A549 (cell line): ENCODE measurements around the gene TEKT3. TPM values are rescaled to one million over a fixed set of nuclear protein-coding genes. Genes with fewer than 3 reads are reported as not detected.

Experiments used
- ATAC-seq, 2 experiments: fragments of 200-7000 bp in 1 of 2; fragments of >200 bp in 1 of 2; cut with Nextera tagmentation in 1 of 2; cut with Tn5 transposase in 1 of 2; 3 replicates each; pipeline versions ENCODE4 v1.8.0 to v1.9.1; 2018 to 2020; ENCODE audit warnings: mild to moderate bottlenecking in 1 of 2, moderate library complexity in 1 of 2
- CTCF ChIA-PET: fragments of 300-600 bp; sonication (Branson Sonifier 250); formaldehyde crosslinking; extraction: SDS; loops from one replicate; lab custom pipeline; 2021; ENCODE audit warnings: antibody characterized with exemption, inconsistent platforms; lab: Yijun Ruan, JAX
- POLR2A ChIA-PET: fragments of 350-600 bp; formaldehyde crosslinking; extraction: SDS; loops from one replicate; lab custom pipeline; 2021; ENCODE audit warnings: antibody characterized with exemption, inconsistent platforms; lab: Yijun Ruan, JAX
- DNase-seq, 2 experiments: peaks; one replicate each; pipeline versions ENCODE4 v3.0.0 to v3.0.0-alpha.2; 2011 to 2016; ENCODE audit warnings: low read depth in 1 of 2, low spot score in 1 of 2
- FAIRE-seq: peaks from 2 replicates; lab custom pipeline; 2011; peaks lifted over from hg19 to GRCh38; lab: Jason Lieb, UNC
- H3K27ac ChIP-seq, 2 experiments: fragments of >200 bp; sonication (Bioruptor Twin); formaldehyde crosslinking; 3 replicates each; pipeline ENCODE4 v1.5.1; 2016 to 2017
- H3K4me1 ChIP-seq: fragments of >200 bp; sonication (Bioruptor Twin); formaldehyde crosslinking; 3 replicates; pipeline ENCODE4 v1.6.1; 2016
- H3K4me2 ChIP-seq: fragments of >200 bp; sonication (Bioruptor Twin); formaldehyde crosslinking; 3 replicates; pipeline ENCODE4 v1.6.1; 2016
- H3K4me3 ChIP-seq: fragments of >200 bp; sonication (Bioruptor Twin); formaldehyde crosslinking; 3 replicates; pipeline ENCODE4 v1.5.1; 2016
- H3K9me3 ChIP-seq: fragments of >200 bp; sonication (Bioruptor Twin); formaldehyde crosslinking; 3 replicates; pipeline ENCODE4 v1.6.1; 2016
- BHLHE40 ChIP-seq: IDR thresholded peaks from 2 replicates; pipeline ENCODE4 v1.6.1; 2012; ENCODE audit warnings: low read depth, low read length, inconsistent platforms
- CEBPB ChIP-seq, 2 experiments: fragments of >200 bp in 1 of 2; sonication (Bioruptor Twin) in 1 of 2; formaldehyde crosslinking in 1 of 2; IDR thresholded peaks; 2 replicates each; pipeline ENCODE4 v1.6.1; 2012 to 2016
- CHD2 ChIP-seq: fragments of 150-350 bp; IDR thresholded peaks from 2 replicates; pipeline ENCODE4 v1.6.1; 2014; ENCODE audit warnings: low read length; ENCODE audit not compliant: partially characterized antibody
- CHD4 ChIP-seq: fragments of 200-600 bp; sonication (generic); IDR thresholded peaks from 2 replicates; pipeline ENCODE4 v1.6.1; 2016; ENCODE audit warnings: antibody characterized with exemption, mild to moderate bottlenecking, borderline replicate concordance
- CTCF ChIP-seq: fragments of >200 bp; sonication (Bioruptor Twin); formaldehyde crosslinking; IDR thresholded peaks from 3 replicates; pipeline ENCODE4 v1.5.1; 2016
- E2F6 ChIP-seq: IDR thresholded peaks from 2 replicates; pipeline ENCODE4 v1.6.1; 2012; ENCODE audit warnings: low read depth, borderline replicate concordance
- EHMT2 ChIP-seq: fragments of 200-600 bp; sonication (generic); IDR thresholded peaks from 2 replicates; pipeline ENCODE4 v1.6.1; 2016; ENCODE audit warnings: antibody characterized with exemption, low read depth, mild to moderate bottlenecking, moderate library complexity
- ESRRA ChIP-seq: fragments of 150-350 bp; IDR thresholded peaks from 2 replicates; pipeline ENCODE4 v1.6.1; 2014; ENCODE audit warnings: mild to moderate bottlenecking, low read length, borderline replicate concordance
- FOSB ChIP-seq: fragments of 250-450 bp; sonication (Bioruptor Pico); IDR thresholded peaks from 2 replicates; pipeline ENCODE4 v1.5.0; 2020; ENCODE audit warnings: mild to moderate bottlenecking, moderate library complexity
- FOXS1 ChIP-seq: fragments of 250-450 bp; sonication (Bioruptor Pico); IDR thresholded peaks from 2 replicates; pipeline ENCODE4 v1.5.0; 2020; ENCODE audit warnings: mild to moderate bottlenecking, moderate library complexity
- HEYL ChIP-seq: fragments of 250-450 bp; sonication (Bioruptor Pico); IDR thresholded peaks from 2 replicates; pipeline ENCODE4 v1.8.0; 2021; ENCODE audit warnings: mild to moderate bottlenecking, moderate library complexity
- HOXB5 ChIP-seq: fragments of 250-450 bp; sonication (Bioruptor Pico); IDR thresholded peaks from 2 replicates; pipeline ENCODE4 v1.5.0; 2020; ENCODE audit warnings: mild to moderate bottlenecking, moderate library complexity
- KDM1A ChIP-seq: fragments of 200-600 bp; sonication (generic); IDR thresholded peaks from 2 replicates; pipeline ENCODE4 v1.6.1; 2016; ENCODE audit warnings: low read depth, mild to moderate bottlenecking
- KDM5A ChIP-seq: fragments of 200-600 bp; sonication (generic); IDR thresholded peaks from 2 replicates; pipeline ENCODE4 v1.6.1; 2016; ENCODE audit warnings: antibody characterized with exemption, mild to moderate bottlenecking
- MAZ ChIP-seq: fragments of 150-350 bp; IDR thresholded peaks from 2 replicates; pipeline ENCODE4 v1.6.1; 2014; ENCODE audit warnings: antibody characterized with exemption, low read depth, low read length, borderline replicate concordance
- MYC ChIP-seq: IDR thresholded peaks from 2 replicates; pipeline ENCODE4 v1.6.1; 2012; ENCODE audit warnings: mild to moderate bottlenecking, inconsistent platforms, low read length, improper control_type of control experiment, borderline replicate concordance
- NPAS2 ChIP-seq: fragments of 250-450 bp; sonication (Bioruptor Pico); IDR thresholded peaks from 2 replicates; pipeline ENCODE4 v1.8.0; 2022; ENCODE audit warnings: mild to moderate bottlenecking, moderate library complexity, borderline replicate concordance
- NR3C1 ChIP-seq: fragments of >200 bp; sonication (Bioruptor Twin); formaldehyde crosslinking; IDR thresholded peaks from 3 replicates; pipeline ENCODE4 v1.6.1; 2017
- PHF8 ChIP-seq: fragments of 200-600 bp; sonication (generic); IDR thresholded peaks from 2 replicates; pipeline ENCODE4 v1.6.1; 2016; ENCODE audit warnings: low read depth, mild to moderate bottlenecking, antibody characterized with exemption, moderate library complexity, borderline replicate concordance
- RARB ChIP-seq: fragments of 250-450 bp; sonication (Bioruptor Pico); IDR thresholded peaks from 2 replicates; pipeline ENCODE4 v1.8.0; 2021; ENCODE audit warnings: mild to moderate bottlenecking, moderate library complexity
- SREBF2 ChIP-seq: fragments of 450-650 bp; IDR thresholded peaks from 2 replicates; pipeline ENCODE4 v1.6.1; 2014; ENCODE audit warnings: mild to moderate bottlenecking, moderate library complexity
- TFCP2L1 ChIP-seq: fragments of 250-450 bp; sonication (Bioruptor Pico); IDR thresholded peaks from 2 replicates; pipeline ENCODE4 v1.5.0; 2021; ENCODE audit warnings: mild to moderate bottlenecking
- TP53 ChIP-seq: fragments of 250-450 bp; sonication (Bioruptor Pico); IDR thresholded peaks from 2 replicates; pipeline ENCODE4 v1.5.0; 2021; ENCODE audit warnings: mild to moderate bottlenecking, moderate library complexity
- ZC3H11A ChIP-seq: fragments of 450-650 bp; IDR thresholded peaks from 2 replicates; pipeline ENCODE4 v1.6.1; 2014; ENCODE audit warnings: antibody characterized with exemption, mild to moderate bottlenecking
- ZNF302 ChIP-seq: fragments of 250-450 bp; sonication (Bioruptor Pico); IDR thresholded peaks from 2 replicates; pipeline ENCODE4 v1.9.0; 2021; ENCODE audit warnings: inconsistent platforms, mild to moderate bottlenecking, moderate library complexity
- WGBS: methylation state at CpG from one replicate; pipeline ENCODE4 v1.1.6; 2017; ENCODE audit errors: missing lambda C conversion rate; 5-methylcytosine and 5-hydroxymethylcytosine counted together
- polyA plus RNA-seq, 4 experiments: library from polyadenylated mRNA; depleted of rRNA in 3 of 4; stranded (reverse); fragments of >200 nt; fragmentation: RNase III in 1 of 4; extraction: RNeasy Plus Mini Kit Qiagen cat#74134 plus additional on column Dnase treatment in 1 of 4; gene quantifications; 2 replicates in 3 of 4; 3 replicates in 1 of 4; pipeline ENCODE4 v1.2.3, GENCODE V29; 2011 to 2017
- TF ChIP-seq, protein P1 (sequence below): fragments of 450-650 bp; IDR thresholded peaks from 2 replicates; pipeline ENCODE4 v1.6.1; 2014; ENCODE audit warnings: antibody characterized with exemption
- TF ChIP-seq, protein P2 (sequence below): IDR thresholded peaks from 2 replicates; pipeline ENCODE4 v1.6.1; 2012

Gene TEKT3
- polyA plus RNA-seq, 2 of the 4 experiments (the other 2 are of a cell fraction) = 0.17 to 0.21 TPM

- WGBS = 74% methylated on average over 7 of the region's 7 CpGs
- FAIRE-seq = no peak
Observed at GRCh38 chr17:15308758-15309157, 32.6 kb downstream of the TEKT3 start.

GRCh38 chr17:15307710-15308111 lies 33.7 kb downstream of the TEKT3 start:
- Histone ChIP-seq H3K4me3 (no peak overlapping the region), H3K4me2 (no peak overlapping the region), H3K4me1 (peaks cover 12% of the 10 kb centered on the region), H3K9me3 (no peaks in the 10 kb centered on the region)
- POLR2A ChIA-PET = no interaction called here
- CTCF ChIA-PET = interaction anchor here (1.3 kb wide), 1 partner anchor 48 kb away, joined by 3 read pairs; no protein-coding TSS in a partner anchor
- DNase-seq (no peak), FAIRE-seq (no peak), ATAC-seq (no peak)
- WGBS = 54% methylated on average over 4 of the region's 4 CpGs
- no peak for TF ChIP-seq MAZ
- TF ChIP-seq E2F6 = no peak
- TF ChIP-seq HOXB5 (CRISPR knock-in tag) = no peak
- TF ChIP-seq, all 56 proteins: peak for 0
- no peak overlapping the region for H3K27ac ChIP-seq

More at GRCh38 chr17:15308758-15309157, 32.6 kb downstream of the TEKT3 start:
- H3K4me2 ChIP-seq = no peak overlapping the region
- ChIA-PET CTCF (interaction anchor here (0.6 kb wide), 1 partner anchor 191 kb away, joined by 3 read pairs; no protein-coding TSS in a partner anchor), POLR2A (no interaction called here)
- no peak overlapping the region for H3K27ac ChIP-seq
- DNase-seq = no peak
- no peak for ATAC-seq
- H3K9me3 ChIP-seq = no peaks in the 10 kb centered on the region
- H3K4me3 ChIP-seq = no peak overlapping the region
- TF ChIP-seq KDM5A (no peak), PHF8 (no peak), RARB (CRISPR knock-in tag) (no peak), TFCP2L1 (no peak), FOSB (CRISPR knock-in tag) (no peak), SREBF2 (no peak), HEYL (CRISPR knock-in tag) (no peak), EHMT2 (no peak), NPAS2 (CRISPR knock-in tag) (no peak), ESRRA (no peak), NR3C1 (no peak), BHLHE40 (no peak), FOXS1 (no peak), KDM1A (no peak)
- TF ChIP-seq, protein P1, sequence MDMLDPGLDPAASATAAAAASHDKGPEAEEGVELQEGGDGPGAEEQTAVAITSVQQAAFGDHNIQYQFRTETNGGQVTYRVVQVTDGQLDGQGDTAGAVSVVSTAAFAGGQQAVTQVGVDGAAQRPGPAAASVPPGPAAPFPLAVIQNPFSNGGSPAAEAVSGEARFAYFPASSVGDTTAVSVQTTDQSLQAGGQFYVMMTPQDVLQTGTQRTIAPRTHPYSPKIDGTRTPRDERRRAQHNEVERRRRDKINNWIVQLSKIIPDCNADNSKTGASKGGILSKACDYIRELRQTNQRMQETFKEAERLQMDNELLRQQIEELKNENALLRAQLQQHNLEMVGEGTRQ = no peak
- H3K4me1 ChIP-seq = peaks cover 12% of the 10 kb centered on the region

GRCh38 chr17:15303851-15304250 lies 37.5 kb downstream of the TEKT3 start:
- Histone ChIP-seq H3K4me1 (peaks cover 12% of the 10 kb centered on the region), H3K4me3 (no peak overlapping the region), H3K27ac (no peak overlapping the region), H3K4me2 (no peak overlapping the region), H3K9me3 (no peaks in the 10 kb centered on the region)
- no peak for DNase-seq
- CTCF ChIA-PET = interaction anchor here (1.4 kb wide), 1 partner anchor 11 kb away, joined by 4 read pairs; no protein-coding TSS in a partner anchor
- TF ChIP-seq TP53 (CRISPR knock-in tag) (no peak), CEBPB (IDR thresholded peaks at IDR 0.05) (peak in 1 of 2 experiments; percentile 19; a peak in 1 of 4 replicates)
- POLR2A ChIA-PET = no interaction called here
- WGBS = 67% methylated on average over 13 of the region's 14 CpGs
- no peak for ATAC-seq
- FAIRE-seq = peak; percentile 93

GRCh38 chr17:15303268-15303667 lies 38.1 kb downstream of the TEKT3 start:
- no peaks in the 10 kb centered on the region for H3K9me3 ChIP-seq
- H3K27ac ChIP-seq = no peak overlapping the region
- DNase-seq = no peak
- CTCF ChIA-PET = interaction anchor here (1.4 kb wide), 1 partner anchor 10 kb away, joined by 4 read pairs; no protein-coding TSS in a partner anchor
- 47% methylated on average over 3 of the region's 3 CpGs for WGBS
- no peak for ATAC-seq
- POLR2A ChIA-PET = no interaction called here
- H3K4me1 ChIP-seq = peaks cover 12% of the 10 kb centered on the region
- H3K4me2 ChIP-seq = no peak overlapping the region
- no peak overlapping the region for H3K4me3 ChIP-seq
- no peak for FAIRE-seq
- no peak for TF ChIP-seq ZC3H11A
- TF ChIP-seq MYC = no peak
- TF ChIP-seq E2F6 = no peak
- no peak for TF ChIP-seq TFCP2L1
- no peak for TF ChIP-seq ESRRA
- no peak for TF ChIP-seq CHD4
- no peak for TF ChIP-seq CHD2
- no peak for TF ChIP-seq KDM1A
- no peak for TF ChIP-seq ZNF302 (CRISPR knock-in tag)
- TF ChIP-seq, protein P2, sequence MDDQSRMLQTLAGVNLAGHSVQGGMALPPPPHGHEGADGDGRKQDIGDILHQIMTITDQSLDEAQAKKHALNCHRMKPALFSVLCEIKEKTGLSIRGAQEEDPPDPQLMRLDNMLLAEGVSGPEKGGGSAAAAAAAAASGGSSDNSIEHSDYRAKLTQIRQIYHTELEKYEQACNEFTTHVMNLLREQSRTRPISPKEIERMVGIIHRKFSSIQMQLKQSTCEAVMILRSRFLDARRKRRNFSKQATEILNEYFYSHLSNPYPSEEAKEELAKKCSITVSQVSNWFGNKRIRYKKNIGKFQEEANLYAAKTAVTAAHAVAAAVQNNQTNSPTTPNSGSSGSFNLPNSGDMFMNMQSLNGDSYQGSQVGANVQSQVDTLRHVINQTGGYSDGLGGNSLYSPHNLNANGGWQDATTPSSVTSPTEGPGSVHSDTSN = no peak
- TF ChIP-seq CTCF = no peak
